Keratinocyte (primary cell): ENCODE results near the gene DPH1. TPM values are rescaled to one million over a fixed set of nuclear protein-coding genes. Genes with fewer than 3 reads are reported as not detected.

ENCODE experiments used
- DNase-seq: peaks from one replicate; pipeline ENCODE4 v3.0.0-alpha.2; 2011; ENCODE audit warnings: low read depth, missing footprints, low spot score
- FAIRE-seq: peaks from 2 replicates; lab custom pipeline; 2011; peaks lifted over from hg19 to GRCh38; lab: Jason Lieb, UNC
- H2AFZ ChIP-seq: 2 replicates; pipeline ENCODE4 v1.6.0; 2012; ENCODE audit warnings: low read length, control low read depth, inconsistent platforms; ENCODE audit not compliant: control insufficient read depth
- H3K27ac ChIP-seq: 2 replicates; pipeline ENCODE4 v1.5.1; 2011; ENCODE audit warnings: low read length; ENCODE audit not compliant: control insufficient read depth, insufficient read depth
- H3K27me3 ChIP-seq: 3 replicates; pipeline ENCODE4 v1.6.0; 2011; ENCODE audit warnings: low read length; ENCODE audit not compliant: control insufficient read depth, insufficient read depth; ENCODE audit errors: extremely low read depth
- H3K36me3 ChIP-seq, 2 experiments: 2 replicates in 1 of 2; 3 replicates in 1 of 2; pipeline ENCODE4 v1.5.1; 2011; ENCODE audit warnings: low read length in 2 of 2, mild to moderate bottlenecking in 1 of 2; ENCODE audit not compliant: control insufficient read depth in 2 of 2, insufficient read depth in 2 of 2; ENCODE audit errors: extremely low read depth in 1 of 2
- H3K4me1 ChIP-seq: 3 replicates; pipeline ENCODE4 v1.5.1; 2011; ENCODE audit warnings: low read length; ENCODE audit not compliant: control insufficient read depth, insufficient read depth; ENCODE audit errors: extremely low read depth
- H3K4me2 ChIP-seq: 3 replicates; pipeline ENCODE4 v1.6.0; 2011; ENCODE audit warnings: low read depth, low read length; ENCODE audit not compliant: control insufficient read depth, insufficient read depth; ENCODE audit errors: extremely low read depth
- H3K4me3 ChIP-seq, 3 experiments: fragments of 200-600 bp in 1 of 3; sonication (generic) in 1 of 3; 2 replicates in 2 of 3; 3 replicates in 1 of 3; pipeline ENCODE4 v1.5.1; 2011 to 2016; ENCODE audit warnings: low read length in 3 of 3, mild to moderate bottlenecking in 3 of 3, control low read depth in 2 of 3, inconsistent platforms in 1 of 3, low read depth in 1 of 3, mixed read lengths in 1 of 3, mixed run types in 1 of 3, moderate library complexity in 1 of 3; ENCODE audit not compliant: control insufficient read depth in 2 of 3, insufficient read depth in 2 of 3; ENCODE audit errors: extremely low read depth in 1 of 3
- H3K79me2 ChIP-seq: 2 replicates; pipeline ENCODE4 v1.6.0; 2012; ENCODE audit warnings: low read length; ENCODE audit not compliant: control insufficient read depth, insufficient read depth
- H3K9ac ChIP-seq: 3 replicates; pipeline ENCODE4 v1.6.0; 2011; ENCODE audit warnings: low read length; ENCODE audit not compliant: control insufficient read depth, insufficient read depth; ENCODE audit errors: extremely low read depth
- H3K9me1 ChIP-seq: 3 replicates; pipeline ENCODE4 v1.6.0; 2011; ENCODE audit warnings: low read length; ENCODE audit not compliant: control insufficient read depth, insufficient read depth; ENCODE audit errors: extremely low read depth
- H3K9me3 ChIP-seq: 2 replicates; pipeline ENCODE4 v1.5.1; 2012; ENCODE audit warnings: low read depth, low read length; ENCODE audit not compliant: control insufficient read depth
- H4K20me1 ChIP-seq: 3 replicates; pipeline ENCODE4 v1.6.0; 2011; ENCODE audit warnings: low read length; ENCODE audit not compliant: control insufficient read depth, insufficient read depth; ENCODE audit errors: extremely low read depth
- CTCF ChIP-seq, 3 experiments: IDR thresholded peaks in 1 of 3; conservative IDR thresholded peaks in 1 of 3; optimal IDR thresholded peaks in 1 of 3; 2 replicates in 2 of 3; 3 replicates in 1 of 3; pipeline versions ENCODE3 to v1.5.1; 2011; ENCODE audit warnings: low read length in 3 of 3, mild to moderate bottlenecking in 3 of 3, moderate library complexity in 2 of 3, control low read depth in 1 of 3, inconsistent platforms in 1 of 3; ENCODE audit not compliant: insufficient read depth in 2 of 3; ENCODE audit errors: extremely low read depth in 1 of 3
- EZH2 ChIP-seq: IDR thresholded peaks from one replicate; pipeline ENCODE4 v1.6.1; 2012; ENCODE audit warnings: inconsistent platforms, mild to moderate bottlenecking, low read length, moderate library complexity
- dilution Hi-C: fragments of 300-500 bp; cut with MboI; formaldehyde crosslinking; loops from one replicate; pipeline ENCODE4 v1.7.0; 2020; ENCODE audit warnings: low sequenced_read_pairs; ENCODE audit not compliant: extremely low pct_ligation_motif_present
- polyA plus RNA-seq, 5 experiments: library from polyadenylated mRNA; depleted of rRNA in 3 of 5; stranded (reverse) in 3 of 5; stranded (forward) in 1 of 5; unstranded in 1 of 5; fragments of >200 nt; gene quantifications; 1 replicate in 1 of 5; 2 replicates in 3 of 5; 3 replicates in 1 of 5; pipeline versions ENCODE4 v1.2.1 to v1.2.3, GENCODE V29; 2011 to 2012; ENCODE audit warnings: missing spikeins in 2 of 5, low read depth in 1 of 5, low replicate concordance in 1 of 5

The DPH1 gene
- polyA plus RNA-seq, 1 donor (not counting 4 experiments of a cell fraction or from before 2014, with no cell fraction given), result 18.9 TPM

GRCh38 chr17:2035541-2036488 lies 5.9 kb downstream of the DPH1 start:
- H3K27me3 ChIP-seq, result no peaks in the 10 kb centered on the region
- H3K36me3 ChIP-seq, result peaks cover 3 to 7% of the 10 kb centered on the region in 2 experiments
- dilution Hi-C loops, result no loop called here
- DNase-seq (no peak), FAIRE-seq (no peak)
- no peak overlapping the region for H3K4me3 ChIP-seq
- H4K20me1 ChIP-seq, result no peaks in the 10 kb centered on the region
- H3K9ac ChIP-seq, result no peak overlapping the region
- TF ChIP-seq CTCF (optimal IDR thresholded peaks at IDR 0.05 in 1 of 3, IDR thresholded peaks at IDR 0.05 in 1 of 3, conservative IDR thresholded peaks at IDR 0.05 in 1 of 3; ENCODE audit: extremely low read depth in 1 of 3, insufficient read depth in 2 of 3, low read length in 3 of 3) (no peak), EZH2 (no peak)
- no peak overlapping the region for H3K4me2 ChIP-seq
- H3K4me1 ChIP-seq, result peaks cover 4% of the 10 kb centered on the region
- no peaks in the 10 kb centered on the region for H3K9me3 ChIP-seq
- no peaks in the 10 kb centered on the region for H3K9me1 ChIP-seq
- no peak overlapping the region for H3K27ac ChIP-seq
- peaks cover 3% of the 10 kb centered on the region for H3K79me2 ChIP-seq
- no peak overlapping the region for H2AFZ ChIP-seq

GRCh38 chr17:2037155-2037554 lies 7.2 kb downstream of the DPH1 start:
- DNase-seq (no peak), FAIRE-seq (no peak)
- Histone ChIP-seq H3K27ac (no peak overlapping the region), H2AFZ (no peak overlapping the region), H3K4me1 (peaks cover 4% of the 10 kb centered on the region), H3K79me2 (peaks cover 1% of the 10 kb centered on the region), H4K20me1 (no peaks in the 10 kb centered on the region), H3K4me3 (no peak overlapping the region), H3K9ac (no peak overlapping the region), H3K36me3 (peaks cover 4 to 7% of the 10 kb centered on the region in 2 experiments), H3K27me3 (no peaks in the 10 kb centered on the region), H3K9me3 (no peaks in the 10 kb centered on the region), H3K4me2 (no peak overlapping the region), H3K9me1 (no peaks in the 10 kb centered on the region)
- dilution Hi-C loops, result no loop called here
- TF ChIP-seq EZH2, result no peak
- TF ChIP-seq CTCF (optimal IDR thresholded peaks at IDR 0.05 in 1 of 3, IDR thresholded peaks at IDR 0.05 in 1 of 3, conservative IDR thresholded peaks at IDR 0.05 in 1 of 3; ENCODE audit: extremely low read depth in 1 of 3, insufficient read depth in 2 of 3, low read length in 3 of 3), result no peak
